Measurements from ENCODE around the gene WNT9A.

Gene WNT9A

GRCh38 chr1:227955808-227956207 lies 8.1 kb upstream of the WNT9A start:
- DNase-seq (ENCODE audit: insufficient read length, low spot score): no peak
- no peak for FAIRE-seq

- no peak for FAIRE-seq
- DNase-seq (ENCODE audit: insufficient read length, low spot score): no peak
Observed at GRCh38 chr1:227954163-227954850, 6.6 kb upstream of the WNT9A start.

GRCh38 chr1:227953022-227953412 lies 5.3 kb upstream of the WNT9A start:
- FAIRE-seq (no peak), DNase-seq (ENCODE audit: insufficient read length, low spot score) (no peak)

GRCh38 chr1:227952374-227953021 lies 4.8 kb upstream of the WNT9A start:
- DNase-seq (ENCODE audit: insufficient read length, low spot score): no peak
- no peak for FAIRE-seq

- DNase-seq (ENCODE audit: insufficient read length, low spot score) (no peak), FAIRE-seq (no peak)
Observed at GRCh38 chr1:227951624-227952373, 4.1 kb upstream of the WNT9A start.

GRCh38 chr1:227950735-227951346 lies 3.1 kb upstream of the WNT9A start:
- DNase-seq (ENCODE audit: insufficient read length, low spot score) (no peak), FAIRE-seq (no peak)

GRCh38 chr1:227949954-227950734 lies 2.4 kb upstream of the WNT9A start:
- DNase-seq (ENCODE audit: insufficient read length, low spot score) (no peak), FAIRE-seq (no peak)

GRCh38 chr1:227949341-227949921 lies 1.7 kb upstream of the WNT9A start:
- DNase-seq (ENCODE audit: insufficient read length, low spot score): no peak
- FAIRE-seq: no peak

- FAIRE-seq: no peak
- DNase-seq (ENCODE audit: insufficient read length, low spot score): no peak
Observed at GRCh38 chr1:227948493-227949260, 945 bp upstream of the WNT9A start.

- FAIRE-seq (no peak), DNase-seq (ENCODE audit: insufficient read length, low spot score) (no peak)
Observed at GRCh38 chr1:227947386-227947675, 401 bp downstream of the WNT9A start.

GRCh38 chr1:227946624-227947385 lies 927 bp downstream of the WNT9A start:
- peak; percentile 81 for DNase-seq (ENCODE audit: insufficient read length, low spot score)
- FAIRE-seq: no peak

GRCh38 chr1:227945891-227946623 lies 1.7 kb downstream of the WNT9A start:
- FAIRE-seq: no peak
- no peak for DNase-seq (ENCODE audit: insufficient read length, low spot score)

GRCh38 chr1:227944931-227945890 lies 2.5 kb downstream of the WNT9A start:
- FAIRE-seq (no peak), DNase-seq (ENCODE audit: insufficient read length, low spot score) (no peak)

GRCh38 chr1:227944090-227944930 lies 3.4 kb downstream of the WNT9A start:
- DNase-seq (ENCODE audit: insufficient read length, low spot score) (no peak), FAIRE-seq (no peak)

- FAIRE-seq: no peak
- no peak for DNase-seq (ENCODE audit: insufficient read length, low spot score)
Observed at GRCh38 chr1:227943381-227944089, 4.2 kb downstream of the WNT9A start.
